PC-9 (cell line): ENCODE results near the gene USP48.

Experiments used
- EZH2 ChIP-seq: fragments of 200-600 bp; sonication (generic); IDR thresholded peaks from 2 replicates; pipeline ENCODE4 v1.8.0; 2017; ENCODE audit warnings: antibody characterized with exemption, low read depth
- TF ChIP-seq, protein P1 (sequence below): fragments of 200-600 bp; sonication (generic); conservative IDR thresholded peaks from 2 replicates; pipeline ENCODE4 v1.6.1; 2017; ENCODE audit warnings: mixed run types, antibody characterized with exemption, mild to moderate bottlenecking, moderate library complexity

DNA sequence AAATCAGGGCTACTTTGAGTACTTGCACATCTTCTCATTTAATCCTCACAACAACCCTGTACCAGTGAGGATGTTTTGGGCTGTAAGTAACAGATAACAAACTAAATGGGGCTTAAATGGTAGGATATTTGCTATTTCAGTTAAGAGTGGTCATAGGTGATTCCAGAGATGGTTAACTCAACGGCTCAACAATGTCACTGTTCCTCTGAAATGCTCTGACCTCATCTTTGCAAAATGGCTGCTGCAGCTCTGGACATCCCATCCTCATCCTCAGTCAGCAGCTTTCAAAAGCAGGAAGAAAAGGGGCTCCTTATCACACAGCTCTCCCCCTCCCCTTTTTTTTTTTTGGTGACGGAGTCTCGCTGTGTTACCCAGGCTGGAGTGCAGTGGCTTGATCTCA, 30.6 kb upstream of the USP48 start:
- TF ChIP-seq, protein P1, sequence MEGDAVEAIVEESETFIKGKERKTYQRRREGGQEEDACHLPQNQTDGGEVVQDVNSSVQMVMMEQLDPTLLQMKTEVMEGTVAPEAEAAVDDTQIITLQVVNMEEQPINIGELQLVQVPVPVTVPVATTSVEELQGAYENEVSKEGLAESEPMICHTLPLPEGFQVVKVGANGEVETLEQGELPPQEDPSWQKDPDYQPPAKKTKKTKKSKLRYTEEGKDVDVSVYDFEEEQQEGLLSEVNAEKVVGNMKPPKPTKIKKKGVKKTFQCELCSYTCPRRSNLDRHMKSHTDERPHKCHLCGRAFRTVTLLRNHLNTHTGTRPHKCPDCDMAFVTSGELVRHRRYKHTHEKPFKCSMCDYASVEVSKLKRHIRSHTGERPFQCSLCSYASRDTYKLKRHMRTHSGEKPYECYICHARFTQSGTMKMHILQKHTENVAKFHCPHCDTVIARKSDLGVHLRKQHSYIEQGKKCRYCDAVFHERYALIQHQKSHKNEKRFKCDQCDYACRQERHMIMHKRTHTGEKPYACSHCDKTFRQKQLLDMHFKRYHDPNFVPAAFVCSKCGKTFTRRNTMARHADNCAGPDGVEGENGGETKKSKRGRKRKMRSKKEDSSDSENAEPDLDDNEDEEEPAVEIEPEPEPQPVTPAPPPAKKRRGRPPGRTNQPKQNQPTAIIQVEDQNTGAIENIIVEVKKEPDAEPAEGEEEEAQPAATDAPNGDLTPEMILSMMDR, result no peak
- no peak for TF ChIP-seq EZH2
